IMR-90 (cell line): ENCODE measurements around the gene DNAJC2. TPM values are rescaled to one million over a fixed set of nuclear protein-coding genes. Genes with fewer than 3 reads are reported as not detected.

Experiments used
- ATAC-seq: fragments of 200-7000 bp; cut with Tn5 transposase; 2 replicates; pipeline ENCODE4 v1.9.1; 2020; ENCODE audit warnings: low read depth, mild to moderate bottlenecking, moderate library complexity
- BruUV-seq: library from RNA; stranded (reverse); fragments of 400-500 nt; replicated peaks from 2 replicates; lab custom pipeline; 2021; lab: Mats Ljungman, UMichigan
- CTCF ChIA-PET: fragments of 300-600 bp; formaldehyde crosslinking; extraction: SDS; loops from one replicate; lab custom pipeline; 2021; ENCODE audit warnings: antibody characterized with exemption; lab: Yijun Ruan, JAX
- POLR2A ChIA-PET: fragments of 300-600 bp; sonication (Branson Sonifier 250); formaldehyde crosslinking; loops from one replicate; lab custom pipeline; 2022; ENCODE audit warnings: antibody characterized with exemption; ENCODE audit not compliant: unreplicated experiment; lab: Charles Lee
- DNase-seq: peaks from one replicate; pipeline ENCODE4 v3.0.0; 2013
- H2AFZ ChIP-seq: replicated peaks from 2 replicates; pipeline ENCODE3; 2013; ENCODE audit warnings: low read length, mild to moderate bottlenecking; ENCODE audit not compliant: poor library complexity
- H2AK5ac ChIP-seq: 2 replicates; pipeline ENCODE4 v1.6.1; 2013; ENCODE audit warnings: low read depth, low read length, inconsistent platforms
- H2AK9ac ChIP-seq: replicated peaks from 2 replicates; pipeline ENCODE3; 2013; ENCODE audit warnings: mild to moderate bottlenecking, low read depth, low read length, moderate library complexity; ENCODE audit not compliant: poor library complexity
- H2BK120ac ChIP-seq: 2 replicates; pipeline ENCODE4 v1.6.1; 2013; ENCODE audit warnings: low read depth, low read length, inconsistent platforms
- H2BK15ac ChIP-seq: 3 replicates; pipeline ENCODE4 v1.6.1; 2013; ENCODE audit warnings: low read depth, low read length, inconsistent platforms
- H2BK20ac ChIP-seq: 2 replicates; pipeline ENCODE4 v1.6.1; 2013; ENCODE audit warnings: low read depth, mild to moderate bottlenecking, inconsistent platforms, low read length, moderate library complexity
- H2BK5ac ChIP-seq: 2 replicates; pipeline ENCODE4 v1.6.1; 2013; ENCODE audit warnings: mild to moderate bottlenecking, low read depth, low read length, inconsistent platforms; ENCODE audit not compliant: poor library complexity, severe bottlenecking
- H3K14ac ChIP-seq: replicated peaks from 2 replicates; pipeline ENCODE4 v1.6.1; 2013; ENCODE audit warnings: low read depth, low read length, inconsistent platforms
- H3K18ac ChIP-seq: 2 replicates; pipeline ENCODE4 v1.6.1; 2013; ENCODE audit warnings: low read depth, low read length, control low read depth
- H3K23ac ChIP-seq: 2 replicates; pipeline ENCODE4 v1.6.1; 2013; ENCODE audit warnings: low read depth, low read length, inconsistent platforms
- H3K27ac ChIP-seq: 2 replicates; pipeline ENCODE4 v1.5.1; 2013; ENCODE audit warnings: mild to moderate bottlenecking, control low read depth, low read length; ENCODE audit not compliant: insufficient read depth
- H3K27me3 ChIP-seq: 2 replicates; pipeline ENCODE4 v1.6.1; 2013; ENCODE audit warnings: low read length; ENCODE audit not compliant: control insufficient read depth, insufficient read depth
- H3K36me3 ChIP-seq: 2 replicates; pipeline ENCODE4 v1.6.1; 2013; ENCODE audit warnings: low read length, mixed read lengths; ENCODE audit not compliant: control insufficient read depth, insufficient read depth
- H3K4ac ChIP-seq: 2 replicates; pipeline ENCODE4 v1.6.1; 2013; ENCODE audit warnings: low read depth, low read length, inconsistent platforms
- H3K4me1 ChIP-seq: 2 replicates; pipeline ENCODE4 v1.6.1; 2013; ENCODE audit warnings: low read length, mixed read lengths; ENCODE audit not compliant: control insufficient read depth, insufficient read depth
- H3K4me2 ChIP-seq: 2 replicates; pipeline ENCODE4 v1.6.1; 2013; ENCODE audit warnings: low read depth, mild to moderate bottlenecking, control low read depth, low read length, moderate library complexity
- H3K4me3 ChIP-seq: 2 replicates; pipeline ENCODE4 v1.5.1; 2013; ENCODE audit warnings: low read depth, mild to moderate bottlenecking, control low read depth, low read length, moderate library complexity; ENCODE audit not compliant: insufficient read depth
- H3K56ac ChIP-seq: 2 replicates; pipeline ENCODE4 v1.6.1; 2013; ENCODE audit warnings: low read length, inconsistent platforms; ENCODE audit not compliant: insufficient read depth; ENCODE audit errors: extremely low read depth
- H3K79me1 ChIP-seq, 2 experiments: 2 replicates each; pipeline ENCODE4 v1.6.1; 2013; ENCODE audit warnings: low read length in 2 of 2, inconsistent platforms in 1 of 2, low read depth in 1 of 2
- H3K9ac ChIP-seq: 2 replicates; pipeline ENCODE4 v1.6.1; 2013; ENCODE audit warnings: low read depth, low read length, control low read depth
- H3K9me1 ChIP-seq: 2 replicates; pipeline ENCODE4 v1.6.1; 2013; ENCODE audit warnings: low read length, inconsistent platforms; ENCODE audit not compliant: insufficient read depth
- H3K9me3 ChIP-seq: 2 replicates; pipeline ENCODE4 v1.6.1; 2013; ENCODE audit warnings: low read length; ENCODE audit not compliant: control insufficient read depth, insufficient read depth
- H4K20me1 ChIP-seq: 2 replicates; pipeline ENCODE4 v1.6.1; 2013; ENCODE audit warnings: low read length, inconsistent platforms; ENCODE audit not compliant: insufficient read depth
- H4K5ac ChIP-seq: 2 replicates; pipeline ENCODE4 v1.6.1; 2013; ENCODE audit warnings: mild to moderate bottlenecking, low read depth, low read length, control low read depth
- H4K8ac ChIP-seq, 2 experiments: 2 replicates each; pipeline ENCODE4 v1.6.1; 2013; ENCODE audit warnings: low read depth in 2 of 2, low read length in 2 of 2, control low read depth in 1 of 2, inconsistent platforms in 1 of 2
- H4K91ac ChIP-seq: 2 replicates; pipeline ENCODE4 v1.6.1; 2013; ENCODE audit warnings: low read depth, low read length, inconsistent platforms; ENCODE audit not compliant: insufficient read depth
- BHLHE40 ChIP-seq: fragments of 150-350 bp; IDR thresholded peaks from 2 replicates; pipeline ENCODE4 v1.6.1; 2016; ENCODE audit warnings: mild to moderate bottlenecking, low read depth, low read length
- CEBPB ChIP-seq: IDR thresholded peaks from 2 replicates; pipeline ENCODE4 v1.6.1; 2012; ENCODE audit warnings: low read depth, low read length, improper control_type of control experiment
- CHD1 ChIP-seq: IDR thresholded peaks from 2 replicates; pipeline ENCODE4 v1.6.1; 2012; ENCODE audit warnings: low read depth, low read length, improper control_type of control experiment
- ELK1 ChIP-seq: fragments of 150-350 bp; IDR thresholded peaks from 2 replicates; pipeline ENCODE4 v1.6.1; 2016; ENCODE audit warnings: low read depth, mild to moderate bottlenecking, low read length, moderate library complexity, borderline replicate concordance
- FOS ChIP-seq: fragments of 150-350 bp; IDR thresholded peaks from 2 replicates; pipeline ENCODE4 v1.6.1; 2016; ENCODE audit warnings: low read depth, low read length
- MAFK ChIP-seq: IDR thresholded peaks from 2 replicates; pipeline ENCODE4 v1.6.1; 2012; ENCODE audit warnings: low read depth, low read length, improper control_type of control experiment
- MAZ ChIP-seq: IDR thresholded peaks from 2 replicates; pipeline ENCODE4 v1.6.1; 2012; ENCODE audit warnings: low read depth, mild to moderate bottlenecking, low read length, improper control_type of control experiment, moderate library complexity, borderline replicate concordance
- MXI1 ChIP-seq: IDR thresholded peaks from 2 replicates; pipeline ENCODE4 v1.6.1; 2012; ENCODE audit warnings: low read depth, mild to moderate bottlenecking, low read length, moderate library complexity, borderline replicate concordance
- NFE2L2 ChIP-seq: fragments of 150-350 bp; IDR thresholded peaks from 2 replicates; pipeline ENCODE4 v1.6.1; 2016; ENCODE audit warnings: low read depth, mild to moderate bottlenecking, low read length
- POLR2A ChIP-seq: IDR thresholded peaks from 2 replicates; pipeline ENCODE4 v1.6.1; 2012; ENCODE audit warnings: mild to moderate bottlenecking, low read depth, low read length
- RCOR1 ChIP-seq: IDR thresholded peaks from 2 replicates; pipeline ENCODE4 v1.6.1; 2012; ENCODE audit warnings: mild to moderate bottlenecking, low read length, improper control_type of control experiment; ENCODE audit not compliant: insufficient replicate concordance
- RFX5 ChIP-seq: IDR thresholded peaks from 2 replicates; pipeline ENCODE4 v1.8.0; 2012; ENCODE audit warnings: low read depth, mild to moderate bottlenecking, low read length, moderate library complexity
- SMC3 ChIP-seq: fragments of 150-350 bp; IDR thresholded peaks from 2 replicates; pipeline ENCODE4 v1.6.1; 2016; ENCODE audit warnings: low read depth, mild to moderate bottlenecking, antibody characterized with exemption, low read length, moderate library complexity
- USF2 ChIP-seq: fragments of 150-350 bp; IDR thresholded peaks from 2 replicates; pipeline ENCODE4 v1.6.1; 2017; ENCODE audit warnings: mild to moderate bottlenecking, antibody characterized with exemption, low read length, low read depth
- WGBS, 2 experiments: methylation state at CpG; one replicate each; pipeline versions ENCODE4 v1.1.5 to v1.1.7; 2013; ENCODE audit warnings: missing lambda C conversion rate in 2 of 2; ENCODE audit not compliant: insufficient read length in 1 of 2; ENCODE audit errors: extremely low coverage in 2 of 2; 5-methylcytosine and 5-hydroxymethylcytosine counted together
- dilution Hi-C: fragments of 300-500 bp; cut with HindIII; formaldehyde crosslinking; loops from one replicate; pipeline ENCODE4 v1.14.3; 2018; ENCODE audit warnings: low sequenced_read_pairs; ENCODE audit not compliant: unreplicated experiment
- in situ Hi-C: fragments of 300-500 bp; cut with MboI; formaldehyde crosslinking; loops from 3 replicates; pipeline ENCODE4 v1.14.3; 2019; ENCODE audit warnings: low sequenced_read_pairs, inconsistent platforms, mixed read lengths
- intact Hi-C: fragments of 100-400 bp; cut with micrococcal nuclease; formaldehyde crosslinking; loops from 2 replicates; pipeline ENCODE4 v1.10.0; 2022
- polyA plus RNA-seq, 3 experiments: library from polyadenylated mRNA; depleted of rRNA; stranded (reverse); fragments of >200 nt; gene quantifications; 2 replicates each; pipeline ENCODE4 v1.2.3, GENCODE V29; 2012; ENCODE audit warnings: low replicate concordance in 1 of 3
- total RNA-seq: library from RNA; depleted of rRNA; stranded (reverse); fragments of >200 nt; gene quantifications from 2 replicates; pipeline ENCODE4 v1.2.3, GENCODE V29; 2012

The DNAJC2 gene
- total and polyA plus RNA-seq, 2 of the 4 experiments (the other 2 are of a cell fraction): 17.5 to 22.4 TPM

DNA sequence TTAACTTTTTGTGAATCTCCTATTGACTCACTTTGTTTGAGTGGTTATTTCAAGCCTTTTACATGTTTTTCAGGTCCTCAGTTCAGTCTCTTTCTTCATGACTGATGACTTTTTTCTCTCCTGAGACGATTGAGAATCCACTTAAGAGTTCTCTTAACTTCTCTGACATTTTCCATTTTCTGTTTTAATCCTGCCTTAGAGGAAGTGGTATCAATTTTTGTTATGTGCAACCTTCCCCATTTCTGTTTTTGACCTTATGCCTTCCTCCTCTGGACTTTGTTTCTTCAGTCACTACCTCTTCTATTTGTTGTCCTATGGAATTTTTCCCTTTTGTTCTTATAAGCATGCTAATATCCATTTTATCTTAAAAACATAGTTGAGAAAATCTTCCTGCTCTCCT is 5.2 kb upstream of the DNAJC2 start:
- H2BK120ac ChIP-seq: no peak overlapping the region
- peaks cover 14% of the 10 kb centered on the region for H3K36me3 ChIP-seq
- H3K18ac ChIP-seq: no peak overlapping the region
- no peak overlapping the region for H2BK5ac ChIP-seq
- no peak overlapping the region for H3K4me3 ChIP-seq
- CTCF ChIA-PET: no interaction called here
- no peak overlapping the region for H3K56ac ChIP-seq
- no peak overlapping the region for H4K5ac ChIP-seq
- H3K9me3 ChIP-seq: no peaks in the 10 kb centered on the region
- no peaks in the 10 kb centered on the region for H3K27me3 ChIP-seq
- no peak overlapping the region for H2BK15ac ChIP-seq
- no peak overlapping the region for H4K91ac ChIP-seq
- no peak overlapping the region for H3K4me2 ChIP-seq
- no peak overlapping the region for H3K14ac ChIP-seq
- H3K9me1 ChIP-seq: no peaks in the 10 kb centered on the region; the same call in none of the 2 replicates
- no peak overlapping the region for H3K23ac ChIP-seq
- no CpG with 5 or more reads among the region's 1 CpG for WGBS, 2 experiments
- H2AK5ac ChIP-seq: no peak overlapping the region
- no peak overlapping the region for H2AFZ ChIP-seq
- DNase-seq (no peak), ATAC-seq (no peak)
- peaks cover 16 to 21% of the 10 kb centered on the region in 2 experiments for H3K79me1 ChIP-seq
- H3K4ac ChIP-seq: no peak overlapping the region
- TF ChIP-seq RCOR1: no peak
- no peak for TF ChIP-seq USF2
- no peak for TF ChIP-seq CEBPB
- no peak for TF ChIP-seq POLR2A
- TF ChIP-seq FOS: no peak
- no peak for TF ChIP-seq NFE2L2
- TF ChIP-seq SMC3: no peak
- TF ChIP-seq MAFK: no peak
- no peak for TF ChIP-seq RFX5
- no peak for TF ChIP-seq CHD1
- no peak for TF ChIP-seq ELK1
- TF ChIP-seq MXI1: no peak
- TF ChIP-seq MAZ: no peak
- TF ChIP-seq BHLHE40: no peak
- intact Hi-C loops: no loop called here
- H3K27ac ChIP-seq: no peak overlapping the region
- no peaks in the 10 kb centered on the region for H3K4me1 ChIP-seq
- no TSS peak for BruUV-seq
- POLR2A ChIA-PET: no interaction called here
- H2AK9ac ChIP-seq: no peak overlapping the region
- peaks cover 23% of the 10 kb centered on the region; the same call in 1 of the 2 replicates for H4K20me1 ChIP-seq
- in situ Hi-C loops: no loop called here
- dilution Hi-C loops: no loop called here
- H4K8ac ChIP-seq: no peak overlapping the region
- H3K9ac ChIP-seq: no peak overlapping the region
- no peak overlapping the region for H2BK20ac ChIP-seq
